Activated naive CD4-positive, alpha-beta T cell treated with anti-CD3 and anti-CD28 coated beads for 36 hours (primary cell): Measurements from ENCODE around the gene CNTNAP1. TPM values are rescaled to one million over a fixed set of nuclear protein-coding genes. Genes with fewer than 3 reads are reported as not detected.
A peak's percentile ranks its signal among the peaks of the same experiment; 100 is the strongest.

Source experiments
- CTCF ChIA-PET: fragments of 350-600 bp; sonication (Branson Sonifier 250); formaldehyde crosslinking; loops from one replicate; lab custom pipeline; 2021; ENCODE audit warnings: antibody characterized with exemption; lab: Charles Lee
- DNase-seq: peaks from one replicate; pipeline ENCODE4 v3.0.0-alpha.2; 2020
- H3K27ac Mint-ChIP-seq: one replicate; pipeline ENCODE4 v1.8.0; 2021; ENCODE audit warnings: mild to moderate bottlenecking, mixed read lengths
- H3K27me3 Mint-ChIP-seq: one replicate; pipeline ENCODE4 v1.8.0; 2021; ENCODE audit warnings: low read depth, mixed read lengths
- H3K36me3 Mint-ChIP-seq: one replicate; pipeline ENCODE4 v1.8.0; 2021; ENCODE audit warnings: low read depth, mixed read lengths
- H3K4me1 Mint-ChIP-seq: one replicate; pipeline ENCODE4 v1.8.0; 2021; ENCODE audit warnings: low read depth, mixed read lengths
- H3K4me3 Mint-ChIP-seq: one replicate; pipeline ENCODE4 v1.8.0; 2021; ENCODE audit warnings: mild to moderate bottlenecking, moderate library complexity, mixed read lengths
- H3K9me3 Mint-ChIP-seq: one replicate; pipeline ENCODE4 v1.8.0; 2021; ENCODE audit warnings: mixed read lengths
- intact Hi-C: fragments of 100-400 bp; cut with micrococcal nuclease; formaldehyde crosslinking; loops from one replicate; pipeline ENCODE4 v1.15.1; 2023
- total RNA-seq, 2 experiments: library from RNA; stranded (reverse); gene quantifications; one replicate each; pipeline ENCODE4 v1.2.3, GENCODE V29; 2021

CNTNAP1 gene
- total RNA-seq, 2 experiments from 2014 or later = 1.4 to 1.5 TPM

DNA sequence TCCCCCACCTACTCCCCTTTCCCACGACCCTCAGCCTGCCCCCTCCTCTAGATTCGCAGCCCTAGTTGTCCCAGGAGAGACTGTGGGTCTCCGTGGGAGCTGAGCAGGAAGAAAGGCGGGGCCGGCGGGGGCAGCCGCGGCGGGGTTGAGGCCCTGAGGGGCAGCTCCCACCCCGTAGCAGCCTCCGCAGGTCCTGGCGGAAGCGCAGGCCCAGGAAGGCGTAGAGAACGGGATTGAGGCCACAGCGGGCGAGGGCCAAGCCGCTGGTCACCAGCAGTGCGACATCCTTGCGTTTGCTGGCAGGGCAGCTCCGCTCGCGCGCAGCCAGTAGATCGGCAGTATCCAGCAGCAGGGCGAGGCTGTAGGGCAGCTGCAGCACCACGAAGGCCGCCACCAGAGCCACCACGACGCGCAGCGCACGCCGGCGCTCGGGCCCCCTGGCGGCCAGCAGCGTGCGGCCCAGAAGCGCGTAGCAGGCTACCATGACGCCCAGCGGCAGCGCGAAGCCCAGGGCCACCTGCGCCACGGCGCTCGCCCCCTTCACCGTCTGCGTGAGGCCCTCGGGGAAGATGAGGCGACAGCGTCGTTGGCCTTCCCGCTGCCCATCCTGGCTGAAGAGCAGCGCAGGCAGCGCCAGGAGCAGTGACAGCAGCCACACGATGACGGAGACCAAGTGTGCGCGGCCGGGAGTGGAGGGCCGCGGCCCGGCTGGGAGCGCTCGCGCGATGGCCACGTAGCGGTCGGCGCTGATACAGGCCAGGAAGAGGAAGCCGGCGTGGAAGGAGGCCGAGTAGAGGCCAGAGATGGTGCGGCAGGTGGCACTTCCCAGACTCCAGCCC, 2.6 kb upstream of the CNTNAP1 start:
- peak; percentile 68 for DNase-seq
- intact Hi-C loops = loop anchor here (1.0 to 10.0 kb wide), 11 partner anchors 25 to 761 kb away; partner anchors contain the start of genes ACLY, BECN1, CAVIN1 and DHX58
- Mint-ChIP-seq H3K9me3 (no peaks in the 10 kb centered on the region), H3K4me1 (peaks cover 58% of the 10 kb centered on the region), H3K27me3 (peaks cover 54% of the 10 kb centered on the region), H3K4me3 (peak overlapping the region; percentile 63), H3K27ac (peak overlapping the region; percentile 70), H3K36me3 (no peaks in the 10 kb centered on the region)
- CTCF ChIA-PET = interaction anchor here (0.5 to 3.2 kb wide), 16 partner anchors 7 to 347 kb away, joined by 3 to 33 read pairs (median 3); partner anchors contain the start of genes PSMC3IP, RETREG3, TUBG1 and TUBG2

DNA sequence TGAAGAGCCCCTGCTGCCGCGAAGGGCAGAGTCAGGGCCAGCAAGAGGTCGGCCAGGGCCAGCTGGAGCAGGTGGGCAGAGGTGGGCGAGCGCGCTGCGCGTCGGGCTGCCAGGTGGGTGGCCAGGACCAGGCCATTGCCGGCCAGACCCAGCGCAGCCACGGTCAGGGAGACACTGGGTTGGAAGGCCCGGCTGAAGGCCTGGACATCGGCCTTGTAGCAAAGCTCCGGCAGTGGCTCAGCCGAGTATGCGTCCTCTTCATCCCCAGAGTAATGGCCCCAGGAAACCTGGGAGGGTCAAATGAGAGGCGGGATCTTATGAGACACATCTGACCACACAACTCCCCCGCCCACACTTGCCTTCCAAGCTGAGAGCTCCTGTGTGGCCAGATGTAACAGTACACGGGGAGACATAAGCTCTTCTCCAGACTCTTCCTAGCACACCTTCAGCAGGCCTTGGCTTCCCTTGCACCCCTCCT, 2.0 kb upstream of the CNTNAP1 start:
- CTCF ChIA-PET = interaction anchor here (0.7 to 3.2 kb wide), 13 partner anchors 8 to 347 kb away, joined by 3 to 33 read pairs (median 3); partner anchors contain the start of genes PSMC3IP, RETREG3, TUBG1 and TUBG2
- Mint-ChIP-seq H3K27me3 (peaks cover 48% of the 10 kb centered on the region), H3K4me3 (no peak overlapping the region), H3K4me1 (peaks cover 55% of the 10 kb centered on the region), H3K27ac (no peak overlapping the region), H3K36me3 (no peaks in the 10 kb centered on the region), H3K9me3 (no peaks in the 10 kb centered on the region)
- DNase-seq = no peak
- intact Hi-C loops = no loop called here

DNA sequence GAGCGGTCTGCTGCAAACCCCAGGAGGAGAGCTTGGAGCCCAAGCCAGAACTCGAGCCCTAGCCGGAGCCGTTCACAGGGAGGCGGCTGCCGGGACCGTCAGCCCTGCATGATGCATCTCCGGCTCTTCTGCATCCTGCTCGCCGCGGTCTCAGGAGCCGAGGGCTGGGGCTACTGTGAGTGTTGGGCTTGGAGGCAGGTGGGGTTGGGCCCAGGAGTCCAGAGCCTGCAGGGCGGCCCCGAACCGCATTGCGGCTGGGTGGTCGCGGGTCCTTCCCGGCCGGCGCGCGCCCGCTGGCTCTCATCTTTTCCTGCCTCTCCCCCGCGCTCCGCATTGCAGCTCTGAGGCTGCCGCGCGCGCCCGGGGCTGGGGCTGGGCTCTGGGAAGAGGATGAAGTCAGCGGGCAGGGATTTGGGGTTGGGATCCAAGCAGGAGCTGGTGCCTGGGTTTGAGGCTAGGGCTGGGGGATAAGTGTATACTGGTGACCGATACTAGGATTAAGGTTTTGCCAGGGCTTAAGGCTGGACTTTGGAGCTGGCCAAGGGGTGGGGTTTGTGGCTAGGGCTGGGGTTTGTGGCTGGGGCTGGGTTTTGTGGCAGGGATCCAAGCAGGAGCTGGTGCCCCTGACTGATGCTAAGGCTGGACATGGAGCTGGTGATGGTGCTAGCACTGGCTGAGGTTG, 532 bp downstream of the CNTNAP1 start:
- Mint-ChIP-seq H3K27ac (no peak overlapping the region), H3K27me3 (peaks cover 40% of the 10 kb centered on the region), H3K4me3 (peak overlapping the region; percentile 67), H3K9me3 (no peaks in the 10 kb centered on the region), H3K4me1 (peaks cover 40% of the 10 kb centered on the region), H3K36me3 (no peaks in the 10 kb centered on the region)
- intact Hi-C loops = no loop called here
- CTCF ChIA-PET = interaction anchor here (0.5 to 1.9 kb wide), 3 partner anchors 14 to 105 kb away, joined by 3 to 9 read pairs (median 4); partner anchors contain the start of gene PSMC3IP
- DNase-seq = peak; percentile 54

DNA sequence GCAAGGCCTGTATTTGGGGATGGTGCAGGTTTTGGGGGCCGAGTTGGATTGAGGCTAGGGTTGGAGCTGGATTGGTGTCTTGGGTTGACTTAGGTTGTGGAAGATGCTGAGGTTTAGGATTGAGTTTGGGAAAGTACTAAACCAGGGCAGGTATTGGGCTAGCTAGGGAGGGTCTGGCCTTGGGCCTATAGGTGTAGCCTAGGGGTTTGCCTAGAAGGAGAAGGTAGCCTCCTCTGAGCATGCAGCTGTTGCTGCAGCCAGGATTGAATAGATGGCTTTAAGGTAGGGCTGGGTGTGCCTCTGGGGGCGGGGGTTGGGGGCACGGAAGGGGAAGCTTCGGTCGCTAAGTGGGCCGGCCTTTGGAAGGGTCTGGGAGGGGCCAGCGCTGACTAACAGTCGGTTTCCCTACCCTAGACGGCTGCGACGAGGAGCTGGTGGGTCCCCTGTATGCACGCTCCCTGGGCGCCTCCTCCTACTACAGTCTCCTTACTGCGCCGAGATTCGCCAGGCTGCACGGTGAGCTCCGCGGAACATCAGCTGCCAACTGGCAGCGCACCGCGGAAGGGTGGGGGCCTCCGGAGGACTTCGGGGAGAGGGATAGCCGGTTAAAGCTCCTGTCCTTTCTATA, 1.2 kb downstream of the CNTNAP1 start:
- no peaks in the 10 kb centered on the region for H3K36me3 Mint-ChIP-seq
- H3K9me3 Mint-ChIP-seq = no peaks in the 10 kb centered on the region
- peak overlapping the region; percentile 22 for H3K4me3 Mint-ChIP-seq
- CTCF ChIA-PET = interaction anchor here (0.5 to 1.9 kb wide), 3 partner anchors 14 to 106 kb away, joined by 3 to 9 read pairs (median 4); partner anchors contain the start of gene PSMC3IP
- intact Hi-C loops = no loop called here
- H3K27ac Mint-ChIP-seq = no peak overlapping the region
- peaks cover 40% of the 10 kb centered on the region for H3K27me3 Mint-ChIP-seq
- DNase-seq = peak; percentile 24
- H3K4me1 Mint-ChIP-seq = peaks cover 37% of the 10 kb centered on the region

DNA sequence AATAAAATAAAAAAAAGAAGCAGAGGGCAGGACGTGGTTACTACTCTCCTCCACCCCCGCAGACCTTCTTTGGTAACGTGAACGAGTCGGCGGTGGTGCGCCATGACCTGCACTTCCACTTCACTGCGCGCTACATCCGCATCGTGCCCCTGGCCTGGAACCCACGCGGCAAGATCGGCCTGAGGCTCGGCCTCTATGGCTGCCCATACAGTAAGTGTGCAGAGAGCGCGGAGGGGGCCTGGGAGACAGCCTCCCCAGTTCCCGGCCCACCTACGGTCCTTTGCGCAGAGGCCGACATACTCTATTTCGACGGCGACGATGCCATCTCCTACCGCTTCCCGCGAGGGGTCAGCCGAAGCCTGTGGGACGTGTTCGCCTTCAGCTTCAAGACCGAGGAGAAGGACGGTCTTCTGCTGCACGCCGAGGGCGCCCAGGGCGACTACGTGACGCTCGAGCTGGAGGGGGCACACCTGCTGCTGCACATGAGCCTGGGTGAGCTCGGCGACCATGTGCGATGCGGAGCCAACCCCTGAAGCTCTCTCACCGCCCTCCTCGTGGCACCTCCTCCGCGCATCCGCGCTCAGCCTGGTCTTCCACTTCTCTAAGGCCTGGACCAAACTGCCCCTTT, 2.7 kb downstream of the CNTNAP1 start:
- Mint-ChIP-seq H3K36me3 (no peaks in the 10 kb centered on the region), H3K4me1 (peaks cover 26% of the 10 kb centered on the region), H3K27ac (no peak overlapping the region), H3K27me3 (peaks cover 37% of the 10 kb centered on the region), H3K4me3 (no peak overlapping the region), H3K9me3 (no peaks in the 10 kb centered on the region)
- CTCF ChIA-PET = interaction anchor here (0.7 kb wide), 1 partner anchor 74 kb away, joined by 3 read pairs; no protein-coding TSS in a partner anchor
- no peak for DNase-seq
- intact Hi-C loops = no loop called here

DNA sequence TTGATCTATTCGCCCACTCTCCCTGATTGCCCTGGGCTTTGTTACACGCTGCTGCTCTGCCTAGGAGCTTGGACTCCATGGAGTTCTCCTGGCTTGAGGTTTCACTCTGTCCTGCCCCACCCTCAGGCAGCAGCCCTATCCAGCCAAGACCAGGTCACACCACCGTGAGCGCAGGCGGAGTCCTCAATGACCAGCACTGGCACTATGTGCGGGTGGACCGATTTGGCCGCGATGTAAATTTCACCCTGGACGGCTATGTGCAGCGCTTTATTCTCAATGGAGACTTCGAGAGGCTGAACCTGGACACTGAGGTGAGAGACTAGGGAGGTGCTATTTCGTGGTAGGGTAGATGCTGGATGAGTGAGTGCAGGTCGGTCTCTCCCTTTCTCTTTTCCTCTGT, 3.5 kb downstream of the CNTNAP1 start:
- CTCF ChIA-PET = interaction anchor here (0.7 kb wide), 1 partner anchor 74 kb away, joined by 3 read pairs; no protein-coding TSS in a partner anchor
- H3K27ac Mint-ChIP-seq = no peak overlapping the region

GRCh38 chr17:42686520-42687128, 4.3 kb downstream of the CNTNAP1 start:
- H3K4me3 Mint-ChIP-seq = no peak overlapping the region
- H3K27ac Mint-ChIP-seq = no peak overlapping the region
- DNase-seq = no peak
- H3K27me3 Mint-ChIP-seq = peaks cover 26% of the 10 kb centered on the region
- H3K4me1 Mint-ChIP-seq = peaks cover 20% of the 10 kb centered on the region
- no peaks in the 10 kb centered on the region for H3K36me3 Mint-ChIP-seq
- intact Hi-C loops = no loop called here
- CTCF ChIA-PET = interaction anchor here (1.1 kb wide), 1 partner anchor 108 kb away, joined by 3 read pairs; no protein-coding TSS in a partner anchor
- no peaks in the 10 kb centered on the region for H3K9me3 Mint-ChIP-seq

More for the DNA sequence above, 3.5 kb downstream of the CNTNAP1 start:
- no peak overlapping the region for H3K4me3 Mint-ChIP-seq
- H3K9me3 Mint-ChIP-seq = no peaks in the 10 kb centered on the region
- intact Hi-C loops = no loop called here
- peaks cover 33% of the 10 kb centered on the region for H3K27me3 Mint-ChIP-seq
- no peak for DNase-seq
- peaks cover 25% of the 10 kb centered on the region for H3K4me1 Mint-ChIP-seq
- H3K36me3 Mint-ChIP-seq = no peaks in the 10 kb centered on the region

DNA sequence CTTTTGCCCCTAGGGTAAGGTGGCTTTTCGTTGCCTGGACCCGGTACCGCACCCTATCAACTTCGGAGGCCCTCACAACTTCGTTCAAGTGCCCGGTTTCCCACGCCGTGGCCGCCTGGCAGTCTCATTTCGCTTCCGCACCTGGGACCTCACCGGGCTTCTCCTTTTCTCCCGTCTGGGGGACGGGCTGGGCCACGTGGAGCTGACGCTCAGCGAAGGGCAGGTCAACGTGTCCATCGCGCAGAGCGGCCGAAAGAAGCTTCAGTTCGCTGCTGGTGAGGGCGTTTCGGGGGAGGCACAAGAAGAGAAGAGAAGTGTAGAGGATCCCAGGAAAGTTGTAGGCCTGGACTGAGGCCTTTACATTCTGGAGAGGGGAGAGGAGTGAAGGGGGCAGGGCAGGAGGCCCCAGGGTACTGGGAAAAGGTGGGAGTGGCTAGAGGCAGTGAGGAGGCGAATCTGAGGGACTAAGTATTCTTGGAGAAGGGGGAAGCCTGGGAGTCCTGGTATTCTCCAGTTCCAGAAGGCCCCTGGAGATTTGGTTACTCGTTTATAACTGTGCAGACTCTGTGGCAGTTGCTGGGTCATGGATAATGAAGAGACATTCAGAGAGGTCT, 5.5 kb downstream of the CNTNAP1 start:
- no peak for DNase-seq
- Mint-ChIP-seq H3K27ac (no peak overlapping the region), H3K4me3 (no peak overlapping the region), H3K27me3 (peaks cover 16% of the 10 kb centered on the region), H3K36me3 (no peaks in the 10 kb centered on the region), H3K4me1 (peaks cover 10% of the 10 kb centered on the region), H3K9me3 (no peaks in the 10 kb centered on the region)
- CTCF ChIA-PET = interaction anchor here (1.1 kb wide), 1 partner anchor 109 kb away, joined by 3 read pairs; no protein-coding TSS in a partner anchor
- intact Hi-C loops = no loop called here

DNA sequence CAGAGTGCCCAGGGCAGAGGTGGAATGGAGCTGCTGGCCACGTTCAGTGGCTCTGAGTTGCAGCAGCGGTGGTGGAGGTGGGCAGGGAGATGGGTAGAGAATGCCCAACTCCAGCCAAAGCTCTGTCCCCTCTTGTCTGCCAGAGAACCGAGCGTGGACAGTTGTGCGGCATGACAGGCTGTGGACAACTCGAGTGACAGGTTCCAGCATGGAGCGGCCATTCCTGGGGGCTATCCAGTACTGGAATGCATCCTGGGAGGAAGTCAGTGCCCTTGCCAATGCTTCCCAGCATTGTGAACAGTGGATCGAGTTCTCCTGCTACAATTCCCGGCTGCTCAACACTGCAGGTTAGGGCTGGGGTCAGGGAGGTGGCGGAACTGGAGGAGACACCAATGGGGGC, 8.3 kb downstream of the CNTNAP1 start:
- CTCF ChIA-PET = interaction anchor here (1.0 to 1.3 kb wide), 2 partner anchors 10 to 73 kb away, joined by 3 to 4 read pairs; no protein-coding TSS in a partner anchor
- H3K4me1 Mint-ChIP-seq = no peaks in the 10 kb centered on the region
- DNase-seq = no peak
- no peaks in the 10 kb centered on the region for H3K9me3 Mint-ChIP-seq
- intact Hi-C loops = no loop called here
- H3K27me3 Mint-ChIP-seq = no peaks in the 10 kb centered on the region
- no peak overlapping the region for H3K4me3 Mint-ChIP-seq
- no peaks in the 10 kb centered on the region for H3K36me3 Mint-ChIP-seq
- H3K27ac Mint-ChIP-seq = no peak overlapping the region

GRCh38 chr17:42691021-42691545, 8.8 kb downstream of the CNTNAP1 start:
- H3K36me3 Mint-ChIP-seq = no peaks in the 10 kb centered on the region
- H3K27ac Mint-ChIP-seq = no peak overlapping the region
- DNase-seq = no peak
- H3K9me3 Mint-ChIP-seq = no peaks in the 10 kb centered on the region
- no peak overlapping the region for H3K4me3 Mint-ChIP-seq
- CTCF ChIA-PET = interaction anchor here (1.0 to 1.3 kb wide), 2 partner anchors 10 to 72 kb away, joined by 3 to 4 read pairs; no protein-coding TSS in a partner anchor
- no peaks in the 10 kb centered on the region for H3K27me3 Mint-ChIP-seq
- intact Hi-C loops = no loop called here
- H3K4me1 Mint-ChIP-seq = no peaks in the 10 kb centered on the region
